Ishikawa (cell line): ENCODE measurements around the gene PHF20.

Source experiments
- CEBPB ChIP-seq: IDR thresholded peaks from 2 replicates; pipeline ENCODE4 v1.6.1; 2012
- CREB1 ChIP-seq: IDR thresholded peaks from 2 replicates; pipeline ENCODE4 v1.6.1; 2012; ENCODE audit warnings: low read depth
- EGR1 ChIP-seq: IDR thresholded peaks from 2 replicates; pipeline ENCODE4 v1.6.1; 2012
- EP300 ChIP-seq: IDR thresholded peaks from 2 replicates; pipeline ENCODE4 v1.6.1; 2012; ENCODE audit warnings: borderline replicate concordance
- FOXM1 ChIP-seq: IDR thresholded peaks from 2 replicates; pipeline ENCODE4 v1.6.1; 2012; ENCODE audit warnings: low read depth, borderline replicate concordance
- NFIC ChIP-seq: IDR thresholded peaks from 2 replicates; pipeline ENCODE4 v1.6.1; 2012
- RAD21 ChIP-seq: IDR thresholded peaks from 2 replicates; pipeline ENCODE4 v1.6.1; 2012; ENCODE audit warnings: low read depth
- TAF1 ChIP-seq: IDR thresholded peaks from 2 replicates; pipeline ENCODE4 v1.6.1; 2012; ENCODE audit warnings: low read depth, mild to moderate bottlenecking
- TCF12 ChIP-seq: IDR thresholded peaks from 2 replicates; pipeline ENCODE4 v1.6.1; 2012; ENCODE audit warnings: low read depth
- TEAD4 ChIP-seq: IDR thresholded peaks from 2 replicates; pipeline ENCODE4 v1.6.1; 2012
- YY1 ChIP-seq: IDR thresholded peaks from 2 replicates; pipeline ENCODE4 v1.6.1; 2012; ENCODE audit warnings: low read depth
- ZBTB7A ChIP-seq: IDR thresholded peaks from 2 replicates; pipeline ENCODE4 v1.6.1; 2012; ENCODE audit warnings: low read depth
- TF ChIP-seq, protein P1 (sequence below): IDR thresholded peaks from 2 replicates; pipeline ENCODE4 v1.6.1; 2012; ENCODE audit warnings: low read depth, mild to moderate bottlenecking
- TF ChIP-seq, protein P2 (sequence below): IDR thresholded peaks from 2 replicates; pipeline ENCODE4 v1.6.1; 2012
- TF ChIP-seq, protein P3 (sequence below): IDR thresholded peaks from 2 replicates; pipeline ENCODE4 v1.6.1; 2012

Gene PHF20

DNA sequence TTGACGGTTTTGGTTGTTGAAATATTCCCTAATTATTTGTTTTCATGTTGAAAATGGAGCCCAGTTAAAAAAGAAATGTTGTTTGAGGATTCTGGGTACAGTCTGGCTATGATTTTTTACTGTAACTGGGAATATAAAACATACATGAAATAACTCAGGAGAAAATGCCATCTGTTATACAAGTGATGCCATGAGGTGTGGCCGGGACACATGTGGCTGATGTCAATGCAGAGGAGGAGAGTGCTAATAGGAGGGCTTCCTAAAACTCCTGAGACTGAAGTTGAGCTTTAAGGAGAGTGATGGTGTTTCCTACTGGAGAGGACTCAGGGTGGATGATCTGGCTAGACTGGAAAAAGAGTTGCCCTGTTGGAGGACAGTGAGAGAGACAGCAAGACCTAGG lies 169.8 kb downstream of the PHF20 start:
- TF ChIP-seq TAF1 (no peak), EGR1 (no peak), FOXM1 (no peak), YY1 (no peak), TEAD4 (no peak), RAD21 (no peak), CREB1 (no peak), TCF12 (no peak), NFIC (no peak), ZBTB7A (no peak), CEBPB (no peak), EP300 (no peak)
- TF ChIP-seq, protein P1, sequence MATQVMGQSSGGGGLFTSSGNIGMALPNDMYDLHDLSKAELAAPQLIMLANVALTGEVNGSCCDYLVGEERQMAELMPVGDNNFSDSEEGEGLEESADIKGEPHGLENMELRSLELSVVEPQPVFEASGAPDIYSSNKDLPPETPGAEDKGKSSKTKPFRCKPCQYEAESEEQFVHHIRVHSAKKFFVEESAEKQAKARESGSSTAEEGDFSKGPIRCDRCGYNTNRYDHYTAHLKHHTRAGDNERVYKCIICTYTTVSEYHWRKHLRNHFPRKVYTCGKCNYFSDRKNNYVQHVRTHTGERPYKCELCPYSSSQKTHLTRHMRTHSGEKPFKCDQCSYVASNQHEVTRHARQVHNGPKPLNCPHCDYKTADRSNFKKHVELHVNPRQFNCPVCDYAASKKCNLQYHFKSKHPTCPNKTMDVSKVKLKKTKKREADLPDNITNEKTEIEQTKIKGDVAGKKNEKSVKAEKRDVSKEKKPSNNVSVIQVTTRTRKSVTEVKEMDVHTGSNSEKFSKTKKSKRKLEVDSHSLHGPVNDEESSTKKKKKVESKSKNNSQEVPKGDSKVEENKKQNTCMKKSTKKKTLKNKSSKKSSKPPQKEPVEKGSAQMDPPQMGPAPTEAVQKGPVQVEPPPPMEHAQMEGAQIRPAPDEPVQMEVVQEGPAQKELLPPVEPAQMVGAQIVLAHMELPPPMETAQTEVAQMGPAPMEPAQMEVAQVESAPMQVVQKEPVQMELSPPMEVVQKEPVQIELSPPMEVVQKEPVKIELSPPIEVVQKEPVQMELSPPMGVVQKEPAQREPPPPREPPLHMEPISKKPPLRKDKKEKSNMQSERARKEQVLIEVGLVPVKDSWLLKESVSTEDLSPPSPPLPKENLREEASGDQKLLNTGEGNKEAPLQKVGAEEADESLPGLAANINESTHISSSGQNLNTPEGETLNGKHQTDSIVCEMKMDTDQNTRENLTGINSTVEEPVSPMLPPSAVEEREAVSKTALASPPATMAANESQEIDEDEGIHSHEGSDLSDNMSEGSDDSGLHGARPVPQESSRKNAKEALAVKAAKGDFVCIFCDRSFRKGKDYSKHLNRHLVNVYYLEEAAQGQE, result no peak
- TF ChIP-seq, protein P2, sequence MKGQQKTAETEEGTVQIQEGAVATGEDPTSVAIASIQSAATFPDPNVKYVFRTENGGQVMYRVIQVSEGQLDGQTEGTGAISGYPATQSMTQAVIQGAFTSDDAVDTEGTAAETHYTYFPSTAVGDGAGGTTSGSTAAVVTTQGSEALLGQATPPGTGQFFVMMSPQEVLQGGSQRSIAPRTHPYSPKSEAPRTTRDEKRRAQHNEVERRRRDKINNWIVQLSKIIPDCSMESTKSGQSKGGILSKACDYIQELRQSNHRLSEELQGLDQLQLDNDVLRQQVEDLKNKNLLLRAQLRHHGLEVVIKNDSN, result no peak
- TF ChIP-seq, protein P3, sequence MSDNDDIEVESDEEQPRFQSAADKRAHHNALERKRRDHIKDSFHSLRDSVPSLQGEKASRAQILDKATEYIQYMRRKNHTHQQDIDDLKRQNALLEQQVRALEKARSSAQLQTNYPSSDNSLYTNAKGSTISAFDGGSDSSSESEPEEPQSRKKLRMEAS, result no peak

DNA sequence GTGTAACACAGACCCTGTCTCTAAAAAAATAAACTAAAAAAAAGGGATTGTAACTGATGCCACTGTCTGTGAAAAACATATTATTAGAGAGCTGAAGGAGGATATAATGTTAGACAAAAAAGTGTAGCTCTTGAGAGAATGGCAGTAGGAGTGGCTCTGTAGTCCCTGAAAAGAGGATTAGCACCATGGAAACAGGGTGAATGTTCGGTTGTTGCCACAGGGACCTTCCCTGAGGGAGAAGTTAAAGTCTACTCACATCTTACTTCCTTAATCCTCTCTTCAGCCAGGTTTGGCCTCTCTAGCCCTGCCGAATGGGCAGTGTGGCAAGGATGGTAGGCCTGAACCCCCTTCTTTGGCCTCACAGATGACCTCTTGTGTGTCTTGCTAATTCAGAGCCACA lies 170.4 kb downstream of the PHF20 start:
- TF ChIP-seq CEBPB, result no peak
- no peak for TF ChIP-seq EP300
- no peak for TF ChIP-seq EGR1
- TF ChIP-seq, protein P1, result no peak
- TF ChIP-seq ZBTB7A, result no peak
- no peak for TF ChIP-seq RAD21
- TF ChIP-seq NFIC, result no peak
- TF ChIP-seq, protein P2, result no peak
- no peak for TF ChIP-seq CREB1
- TF ChIP-seq TEAD4, result no peak
- no peak for TF ChIP-seq YY1
- no peak for TF ChIP-seq TCF12
- TF ChIP-seq, protein P3, result no peak
- TF ChIP-seq TAF1, result no peak

DNA sequence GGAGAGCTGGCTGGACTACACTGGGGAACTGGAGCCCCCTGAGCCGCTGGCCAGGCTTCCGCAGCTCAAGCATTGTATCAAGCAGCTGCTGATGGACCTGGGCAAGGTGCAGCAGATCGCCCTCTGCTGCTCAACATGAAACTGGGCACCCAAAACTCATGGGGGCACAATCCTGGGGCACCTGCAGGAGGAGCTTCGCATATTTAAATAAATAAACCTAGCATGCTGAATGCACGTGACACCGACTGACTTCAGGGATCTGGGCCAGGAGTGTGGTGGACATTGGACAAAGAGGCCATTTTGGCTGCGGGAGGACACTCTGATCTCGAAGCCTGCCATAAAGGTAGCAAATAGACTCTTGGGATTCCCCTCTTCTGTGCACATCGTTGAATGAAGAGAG lies 175.7 kb downstream of the PHF20 start:
- TF ChIP-seq EGR1 (no peak), TCF12 (no peak), CEBPB (no peak), YY1 (no peak), RAD21 (peak; percentile 42; the same call in 1 of the 2 replicates), TAF1 (no peak)
- TF ChIP-seq, protein P3, result peak; percentile 48; the same call in 1 of the 2 replicates
- TF ChIP-seq, protein P2, result no peak

DNA sequence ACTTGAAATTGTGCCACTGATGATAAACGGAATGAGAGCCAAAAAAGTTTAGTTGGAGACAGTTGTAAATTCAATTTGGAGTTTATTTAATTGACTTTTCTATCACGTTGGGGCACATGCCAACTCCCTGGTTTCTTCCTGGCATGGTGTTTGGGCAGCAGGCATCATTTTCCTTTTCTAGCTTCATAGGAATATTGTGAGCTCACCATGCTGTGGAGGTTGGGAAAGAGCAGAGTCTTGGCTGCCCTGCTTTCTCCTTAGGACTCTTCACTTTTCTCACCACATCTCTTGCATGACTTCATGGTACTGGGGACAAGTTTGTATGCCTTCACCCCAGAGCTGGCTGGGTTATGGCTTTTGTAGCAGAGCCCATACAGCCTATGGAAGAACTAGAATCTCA lies 176.1 kb downstream of the PHF20 start:
- TF ChIP-seq ZBTB7A (no peak), CEBPB (no peak), NFIC (no peak), TEAD4 (no peak), CREB1 (no peak), EP300 (no peak), FOXM1 (no peak), EGR1 (no peak), YY1 (no peak), RAD21 (no peak), TAF1 (no peak), TCF12 (no peak)
- TF ChIP-seq, protein P2, result no peak
- TF ChIP-seq, protein P1, result no peak
- TF ChIP-seq, protein P3, result no peak
